GM18868 (cell line): ENCODE results near the gene RAB40C.

ENCODE experiments used
- ATAC-seq: cut with Tn5 transposase; IDR thresholded peaks from one replicate; pipeline ENCODE4 v1.9.1; 2021; ENCODE audit warnings: mild to moderate bottlenecking, moderate library complexity; ENCODE audit not compliant: unreplicated experiment

RAB40C gene

GRCh38 chr16:628321-629061 is 38.6 kb downstream of the RAB40C start:
- no peak for ATAC-seq

- ATAC-seq, result no peak
Measured at GRCh38 chr16:629185-629832, 39.4 kb downstream of the RAB40C start.

GRCh38 chr16:629833-630248 is 40.0 kb downstream of the RAB40C start:
- no peak for ATAC-seq

- ATAC-seq, result no peak
Measured at GRCh38 chr16:630249-630814, 40.5 kb downstream of the RAB40C start.

GRCh38 chr16:630815-631405 is 41.0 kb downstream of the RAB40C start, which contains the start of gene WFIKKN1:
WFIKKN1 (plus strand) TSS chr16:630985; CDS start chr16:631254, 269 bp downstream.
- no peak for ATAC-seq

GRCh38 chr16:631808-632358 is 42.0 kb downstream of the RAB40C start:
- no peak for ATAC-seq

GRCh38 chr16:632486-633335 is 42.8 kb downstream of the RAB40C start:
- no peak for ATAC-seq

- no peak for ATAC-seq
Measured at GRCh38 chr16:633336-634050, 43.6 kb downstream of the RAB40C start.

GRCh38 chr16:634051-634670 is 44.3 kb downstream of the RAB40C start:
- no peak for ATAC-seq

GRCh38 chr16:634996-635395 is 45.1 kb downstream of the RAB40C start:
- ATAC-seq, result no peak

GRCh38 chr16:635573-636205 is 45.8 kb downstream of the RAB40C start:
- ATAC-seq, result no peak

GRCh38 chr16:636206-637080 is 46.6 kb downstream of the RAB40C start, which contains the start of gene METTL26:
METTL26 (minus strand) TSS chr16:636305; CDS start chr16:636290, 15 bp downstream.
- ATAC-seq, result peak; percentile 75

GRCh38 chr16:637081-638018 is 47.5 kb downstream of the RAB40C start:
- ATAC-seq, result no peak

- no peak for ATAC-seq
Measured at GRCh38 chr16:638034-638543, 48.2 kb downstream of the RAB40C start.

- no peak for ATAC-seq
Measured at GRCh38 chr16:638836-639235, 49.0 kb downstream of the RAB40C start.

- no peak for ATAC-seq
Measured at GRCh38 chr16:640614-641013, 50.7 kb downstream of the RAB40C start.
